ENCODE measurements around the gene LRRC32.
"Not testable (repeated sequence)": the region's sequence is repeated elsewhere in the genome, so short reads cannot be mapped to it uniquely, and the experiment has no call there.

Gene LRRC32

GRCh38 chr11:76625472-76626186 lies 44.9 kb downstream of the LRRC32 start:
- DNase-seq, result no peak

- DNase-seq, result no peak
Observed at GRCh38 chr11:76624500-76625379, 45.8 kb downstream of the LRRC32 start.

GRCh38 chr11:76623884-76624419 lies 46.6 kb downstream of the LRRC32 start:
- DNase-seq, result no peak

GRCh38 chr11:76623171-76623883 lies 47.2 kb downstream of the LRRC32 start:
- DNase-seq, result peak; percentile 47

- no peak for DNase-seq
Observed at GRCh38 chr11:76622493-76623094, 48.0 kb downstream of the LRRC32 start.

GRCh38 chr11:76621868-76622267 lies 48.7 kb downstream of the LRRC32 start:
- DNase-seq, result no peak

GRCh38 chr11:76621466-76621865 lies 49.1 kb downstream of the LRRC32 start:
- no peak for DNase-seq

GRCh38 chr11:76620489-76620888 lies 50.1 kb downstream of the LRRC32 start:
- no peak for DNase-seq

- DNase-seq, result not testable (repeated sequence)
Observed at GRCh38 chr11:76619801-76620200, 50.7 kb downstream of the LRRC32 start.

GRCh38 chr11:76617553-76618265 lies 52.8 kb downstream of the LRRC32 start:
- DNase-seq, result no peak

- DNase-seq, result no peak
Observed at GRCh38 chr11:76616676-76617552, 53.6 kb downstream of the LRRC32 start.

- no peak for DNase-seq
Observed at GRCh38 chr11:76615950-76616349, 54.6 kb downstream of the LRRC32 start.

GRCh38 chr11:76614471-76615179 lies 55.9 kb downstream of the LRRC32 start:
- DNase-seq, result no peak

GRCh38 chr11:76613901-76614300 lies 56.6 kb downstream of the LRRC32 start:
- DNase-seq, result no peak

- no peak for DNase-seq
Observed at GRCh38 chr11:76612226-76612625, 58.3 kb downstream of the LRRC32 start.

GRCh38 chr11:76610871-76611475 lies 59.6 kb downstream of the LRRC32 start:
- DNase-seq, result no peak

GRCh38 chr11:76610371-76610770 lies 60.2 kb downstream of the LRRC32 start:
- DNase-seq, result no peak

GRCh38 chr11:76609736-76610370 lies 60.7 kb downstream of the LRRC32 start:
- no peak for DNase-seq

GRCh38 chr11:76608879-76609460 lies 61.6 kb downstream of the LRRC32 start:
- DNase-seq, result not testable (repeated sequence)

Measured in NCI-H524 treated with DMSO at 0.1 percent for 48 hours (cell line).